Neural cell (in vitro differentiated cells): Measurements from ENCODE around the gene SLC9A6. TPM values are rescaled to one million over a fixed set of nuclear protein-coding genes. Genes with fewer than 3 reads are reported as not detected.

Experiments
- H2AFZ ChIP-seq: fragments of 200-600, 300-800 bp; sonication (generic), shearing (Covaris generic); 2 replicates; pipeline ENCODE4 v1.6.0; 2014; ENCODE audit warnings: low read depth, mild to moderate bottlenecking, antibody characterized with exemption, low read length, moderate library complexity
- H3F3A ChIP-seq: fragments of 200-600 bp; shearing (Covaris generic); 2 replicates; pipeline ENCODE4 v1.6.1; 2016; ENCODE audit warnings: mild to moderate bottlenecking, moderate library complexity, mixed read lengths, antibody characterized with exemption, low read length; ENCODE audit not compliant: insufficient read depth, poor library complexity, severe bottlenecking
- H3K27ac ChIP-seq: fragments of 200-600, 300-800 bp; sonication (generic), shearing (Covaris generic); 2 replicates; pipeline ENCODE4 v1.5.1; 2014; ENCODE audit warnings: mild to moderate bottlenecking, low read length, moderate library complexity
- H3K27me3 ChIP-seq: fragments of 300-800, 200-600 bp; sonication (generic), shearing (Covaris generic); 2 replicates; pipeline ENCODE4 v1.6.0; 2014; ENCODE audit warnings: mild to moderate bottlenecking, low read depth, low read length, moderate library complexity; ENCODE audit not compliant: insufficient read depth
- H3K36me3 ChIP-seq: fragments of 300-800, 200-600 bp; sonication (generic), shearing (Covaris generic); 2 replicates; pipeline ENCODE4 v1.5.1; 2014; ENCODE audit warnings: mild to moderate bottlenecking, antibody characterized with exemption, low read length, moderate library complexity; ENCODE audit not compliant: insufficient read depth
- H3K4me2 ChIP-seq: fragments of 300-800, 200-600 bp; sonication (generic), shearing (Covaris generic); 2 replicates; pipeline ENCODE4 v1.6.0; 2014; ENCODE audit warnings: mild to moderate bottlenecking, low read length
- H3K4me3 ChIP-seq: fragments of 300-800, 200-600 bp; sonication (generic), shearing (Covaris generic); 2 replicates; pipeline ENCODE4 v1.5.1; 2014; ENCODE audit warnings: mild to moderate bottlenecking, low read length, moderate library complexity
- H3K79me2 ChIP-seq: fragments of 200-600 bp; shearing (Covaris generic); replicated peaks from 2 replicates; pipeline ENCODE4 v1.6.0; 2014; ENCODE audit warnings: mild to moderate bottlenecking, low read length, moderate library complexity; ENCODE audit not compliant: insufficient read depth
- H3K9ac ChIP-seq: fragments of 300-800, 200-600 bp; sonication (generic), shearing (Covaris generic); 2 replicates; pipeline ENCODE4 v1.6.1; 2016; ENCODE audit warnings: mild to moderate bottlenecking, low read length, mixed read lengths
- H3K9me2 ChIP-seq: fragments of 200-600 bp; shearing (Covaris generic); 2 replicates; pipeline ENCODE4 v1.6.1; 2016; ENCODE audit warnings: mild to moderate bottlenecking, low read length, mixed read lengths; ENCODE audit not compliant: insufficient read depth
- H3K9me3 ChIP-seq: fragments of 200-600, 300-800 bp; sonication (generic), shearing (Covaris generic); 2 replicates; pipeline ENCODE4 v1.6.1; 2016; ENCODE audit warnings: mild to moderate bottlenecking, mixed run types, low read length, moderate library complexity, mixed read lengths
- H4K20me1 ChIP-seq: fragments of 200-600 bp; shearing (Covaris generic); 2 replicates; pipeline ENCODE4 v1.6.1; 2016; ENCODE audit warnings: mild to moderate bottlenecking, mixed run types; ENCODE audit not compliant: insufficient read depth
- EP300 ChIP-seq: fragments of 450-650 bp; conservative IDR thresholded peaks from 2 replicates; pipeline ENCODE4 v1.6.1; 2014; ENCODE audit warnings: antibody characterized with exemption, mild to moderate bottlenecking, moderate library complexity; ENCODE audit not compliant: poor library complexity, severe bottlenecking
- EZH2 ChIP-seq: fragments of 200-600, 300-800 bp; shearing (Covaris generic), sonication (generic); IDR thresholded peaks from 2 replicates; pipeline ENCODE4 v1.6.1; 2014; ENCODE audit warnings: antibody characterized with exemption, low read length, borderline replicate concordance, mild to moderate bottlenecking; ENCODE audit not compliant: insufficient read depth, poor library complexity, severe bottlenecking
- MXI1 ChIP-seq: fragments of 450-650 bp; conservative IDR thresholded peaks from 2 replicates; pipeline ENCODE4 v1.6.1; 2014; ENCODE audit warnings: antibody characterized with exemption, mild to moderate bottlenecking; ENCODE audit not compliant: poor library complexity, severe bottlenecking
- POLR2AphosphoS5 ChIP-seq: IDR thresholded peaks from 2 replicates; pipeline ENCODE4 v1.6.1; 2012
- RAD21 ChIP-seq: fragments of 450-650 bp; conservative IDR thresholded peaks from 2 replicates; pipeline ENCODE4 v1.6.1; 2014; ENCODE audit warnings: antibody characterized with exemption, mild to moderate bottlenecking, moderate library complexity
- SMC3 ChIP-seq: fragments of 450-650 bp; conservative IDR thresholded peaks from 2 replicates; pipeline ENCODE4 v1.6.1; 2014; ENCODE audit warnings: antibody characterized with exemption, mild to moderate bottlenecking, moderate library complexity; ENCODE audit not compliant: poor library complexity
- TAF1 ChIP-seq: IDR thresholded peaks from 2 replicates; pipeline ENCODE4 v1.6.1; 2012; ENCODE audit warnings: low read depth
- polyA plus RNA-seq: library from polyadenylated mRNA; depleted of rRNA; stranded (reverse); fragments of >200 nt; gene quantifications from 2 replicates; pipeline ENCODE4 v1.2.3, GENCODE V29; 2014
- TF ChIP-seq, protein P1 (sequence below): fragments of 450-650 bp; IDR thresholded peaks from 2 replicates; pipeline ENCODE4 v1.5.1; 2014; ENCODE audit warnings: antibody characterized with exemption, mild to moderate bottlenecking, moderate library complexity; ENCODE audit not compliant: poor library complexity, severe bottlenecking
- TF ChIP-seq, protein P2 (sequence below): IDR thresholded peaks from 2 replicates; pipeline ENCODE4 v1.6.1; 2012; ENCODE audit warnings: borderline replicate concordance

Gene SLC9A6
- polyA plus RNA-seq, 1 donor from 2014 or later, result 103 TPM

DNA sequence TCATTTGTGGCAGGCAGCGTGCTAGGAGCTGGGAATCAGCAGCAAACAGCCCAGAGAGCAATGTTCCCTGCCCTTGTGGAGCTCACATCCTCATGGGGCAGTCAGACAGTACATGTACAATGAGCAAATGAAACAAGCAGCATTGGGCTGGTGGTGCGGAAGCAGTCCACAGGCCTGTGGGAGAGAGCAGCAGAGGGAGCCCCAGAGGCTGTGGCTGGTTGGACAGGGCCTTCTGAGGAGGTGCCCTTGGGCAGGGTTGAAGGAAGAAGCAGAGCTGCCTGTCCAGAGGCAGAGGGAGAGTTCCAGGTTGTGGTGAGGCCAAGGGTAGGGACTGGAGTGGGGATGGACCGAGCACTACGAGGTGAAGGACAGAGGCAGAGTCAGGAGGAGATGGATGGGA is 33.9 kb upstream of the SLC9A6 start:
- no peaks in the 10 kb centered on the region for H4K20me1 ChIP-seq
- no peaks in the 10 kb centered on the region for H3K9me3 ChIP-seq
- H3K9ac ChIP-seq, result no peak overlapping the region
- H3K9me2 ChIP-seq, result no peaks in the 10 kb centered on the region
- no peaks in the 10 kb centered on the region for H3K36me3 ChIP-seq
- no peak overlapping the region for H3K4me3 ChIP-seq
- no peaks in the 10 kb centered on the region for H3F3A ChIP-seq
- H3K4me2 ChIP-seq, result no peak overlapping the region
- no peaks in the 10 kb centered on the region for H3K27me3 ChIP-seq
- TF ChIP-seq, protein P1, sequence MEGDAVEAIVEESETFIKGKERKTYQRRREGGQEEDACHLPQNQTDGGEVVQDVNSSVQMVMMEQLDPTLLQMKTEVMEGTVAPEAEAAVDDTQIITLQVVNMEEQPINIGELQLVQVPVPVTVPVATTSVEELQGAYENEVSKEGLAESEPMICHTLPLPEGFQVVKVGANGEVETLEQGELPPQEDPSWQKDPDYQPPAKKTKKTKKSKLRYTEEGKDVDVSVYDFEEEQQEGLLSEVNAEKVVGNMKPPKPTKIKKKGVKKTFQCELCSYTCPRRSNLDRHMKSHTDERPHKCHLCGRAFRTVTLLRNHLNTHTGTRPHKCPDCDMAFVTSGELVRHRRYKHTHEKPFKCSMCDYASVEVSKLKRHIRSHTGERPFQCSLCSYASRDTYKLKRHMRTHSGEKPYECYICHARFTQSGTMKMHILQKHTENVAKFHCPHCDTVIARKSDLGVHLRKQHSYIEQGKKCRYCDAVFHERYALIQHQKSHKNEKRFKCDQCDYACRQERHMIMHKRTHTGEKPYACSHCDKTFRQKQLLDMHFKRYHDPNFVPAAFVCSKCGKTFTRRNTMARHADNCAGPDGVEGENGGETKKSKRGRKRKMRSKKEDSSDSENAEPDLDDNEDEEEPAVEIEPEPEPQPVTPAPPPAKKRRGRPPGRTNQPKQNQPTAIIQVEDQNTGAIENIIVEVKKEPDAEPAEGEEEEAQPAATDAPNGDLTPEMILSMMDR, result no peak
- TF ChIP-seq SMC3, result no peak
- no peak for TF ChIP-seq EZH2
- TF ChIP-seq, protein P2, sequence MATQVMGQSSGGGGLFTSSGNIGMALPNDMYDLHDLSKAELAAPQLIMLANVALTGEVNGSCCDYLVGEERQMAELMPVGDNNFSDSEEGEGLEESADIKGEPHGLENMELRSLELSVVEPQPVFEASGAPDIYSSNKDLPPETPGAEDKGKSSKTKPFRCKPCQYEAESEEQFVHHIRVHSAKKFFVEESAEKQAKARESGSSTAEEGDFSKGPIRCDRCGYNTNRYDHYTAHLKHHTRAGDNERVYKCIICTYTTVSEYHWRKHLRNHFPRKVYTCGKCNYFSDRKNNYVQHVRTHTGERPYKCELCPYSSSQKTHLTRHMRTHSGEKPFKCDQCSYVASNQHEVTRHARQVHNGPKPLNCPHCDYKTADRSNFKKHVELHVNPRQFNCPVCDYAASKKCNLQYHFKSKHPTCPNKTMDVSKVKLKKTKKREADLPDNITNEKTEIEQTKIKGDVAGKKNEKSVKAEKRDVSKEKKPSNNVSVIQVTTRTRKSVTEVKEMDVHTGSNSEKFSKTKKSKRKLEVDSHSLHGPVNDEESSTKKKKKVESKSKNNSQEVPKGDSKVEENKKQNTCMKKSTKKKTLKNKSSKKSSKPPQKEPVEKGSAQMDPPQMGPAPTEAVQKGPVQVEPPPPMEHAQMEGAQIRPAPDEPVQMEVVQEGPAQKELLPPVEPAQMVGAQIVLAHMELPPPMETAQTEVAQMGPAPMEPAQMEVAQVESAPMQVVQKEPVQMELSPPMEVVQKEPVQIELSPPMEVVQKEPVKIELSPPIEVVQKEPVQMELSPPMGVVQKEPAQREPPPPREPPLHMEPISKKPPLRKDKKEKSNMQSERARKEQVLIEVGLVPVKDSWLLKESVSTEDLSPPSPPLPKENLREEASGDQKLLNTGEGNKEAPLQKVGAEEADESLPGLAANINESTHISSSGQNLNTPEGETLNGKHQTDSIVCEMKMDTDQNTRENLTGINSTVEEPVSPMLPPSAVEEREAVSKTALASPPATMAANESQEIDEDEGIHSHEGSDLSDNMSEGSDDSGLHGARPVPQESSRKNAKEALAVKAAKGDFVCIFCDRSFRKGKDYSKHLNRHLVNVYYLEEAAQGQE, result no peak
- TF ChIP-seq RAD21, result no peak
- no peak for TF ChIP-seq EP300
- no peak for TF ChIP-seq POLR2AphosphoS5
- TF ChIP-seq TAF1, result no peak
- no peak for TF ChIP-seq MXI1
- no peak overlapping the region for H3K27ac ChIP-seq
- no peaks in the 10 kb centered on the region for H3K79me2 ChIP-seq
- H2AFZ ChIP-seq, result no peak overlapping the region

DNA sequence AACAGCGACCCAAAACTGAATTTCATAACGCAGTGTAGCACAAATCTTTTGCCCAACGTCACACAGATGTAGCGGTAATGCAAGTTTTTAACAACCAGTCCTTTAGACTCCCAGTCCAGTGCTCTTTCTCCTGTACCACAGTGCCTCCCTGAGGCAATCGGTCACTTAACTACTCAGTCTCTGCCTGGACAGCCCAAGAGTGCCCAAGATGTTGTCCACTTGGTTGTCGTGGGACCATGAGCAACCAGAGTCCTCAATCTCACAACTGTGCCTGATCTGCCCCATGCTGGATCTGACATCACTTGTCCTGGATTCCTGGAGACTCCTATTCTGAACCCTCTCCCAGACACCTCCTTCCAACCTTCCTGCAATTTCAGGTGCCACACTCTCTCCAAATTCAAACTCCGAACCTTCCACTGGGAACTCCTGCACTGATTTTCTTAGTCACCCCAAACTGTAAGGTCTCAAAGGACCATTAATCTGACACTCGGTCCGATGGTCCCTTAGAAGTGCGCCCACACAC is 12.1 kb upstream of the SLC9A6 start:
- peak overlapping the region; percentile 69 for H2AFZ ChIP-seq
- peak overlapping the region; percentile 84 for H3K4me3 ChIP-seq
- peak overlapping the region; percentile 81 for H3K9ac ChIP-seq
- H3K27ac ChIP-seq, result peak overlapping the region; percentile 94
- TF ChIP-seq POLR2AphosphoS5, result no peak
- TF ChIP-seq MXI1, result no peak
- TF ChIP-seq EP300, result no peak
- peak; percentile 7 for TF ChIP-seq RAD21
- H3F3A ChIP-seq, result no peaks in the 10 kb centered on the region
- no peaks in the 10 kb centered on the region for H3K9me3 ChIP-seq
- H3K79me2 ChIP-seq, result peaks cover 21% of the 10 kb centered on the region
- no peaks in the 10 kb centered on the region for H3K9me2 ChIP-seq
- H3K4me2 ChIP-seq, result peak overlapping the region; percentile 65
- H3K27me3 ChIP-seq, result no peaks in the 10 kb centered on the region
- H4K20me1 ChIP-seq, result no peaks in the 10 kb centered on the region
- H3K36me3 ChIP-seq, result no peaks in the 10 kb centered on the region
